ENCODE data around the gene DPAGT1.
A peak's percentile ranks its signal among the peaks of the same experiment; 100 is the strongest.

Gene DPAGT1

DNA sequence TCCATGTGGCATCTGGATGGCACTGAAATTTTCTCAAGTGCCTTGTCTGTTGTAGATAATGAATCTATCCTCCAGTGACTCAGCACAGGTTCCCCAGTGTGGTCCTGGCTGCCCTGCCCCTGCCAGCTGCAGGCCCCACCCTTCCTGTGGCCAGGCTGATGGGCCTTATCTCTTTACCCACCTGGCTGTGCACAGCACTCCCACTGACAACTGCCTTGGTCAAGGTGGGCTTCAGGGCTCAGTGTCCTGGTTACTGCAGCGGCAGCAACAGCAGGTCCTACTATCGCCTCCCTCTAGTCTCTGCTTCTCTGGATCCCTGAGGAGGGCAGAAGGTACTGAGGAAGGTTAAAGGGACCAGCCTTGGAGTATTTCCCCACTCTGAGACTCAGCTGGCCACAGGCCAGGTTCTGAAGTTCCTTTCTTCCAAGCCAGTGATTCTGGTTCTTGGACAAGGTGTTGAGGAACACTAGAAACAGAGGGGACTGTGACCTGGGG is 13.9 kb downstream of the DPAGT1 start:
- intact Hi-C loops (cut with DNase I; ENCODE audit: low total_unique reads): no loop called here
- TF ChIP-seq, protein P1, sequence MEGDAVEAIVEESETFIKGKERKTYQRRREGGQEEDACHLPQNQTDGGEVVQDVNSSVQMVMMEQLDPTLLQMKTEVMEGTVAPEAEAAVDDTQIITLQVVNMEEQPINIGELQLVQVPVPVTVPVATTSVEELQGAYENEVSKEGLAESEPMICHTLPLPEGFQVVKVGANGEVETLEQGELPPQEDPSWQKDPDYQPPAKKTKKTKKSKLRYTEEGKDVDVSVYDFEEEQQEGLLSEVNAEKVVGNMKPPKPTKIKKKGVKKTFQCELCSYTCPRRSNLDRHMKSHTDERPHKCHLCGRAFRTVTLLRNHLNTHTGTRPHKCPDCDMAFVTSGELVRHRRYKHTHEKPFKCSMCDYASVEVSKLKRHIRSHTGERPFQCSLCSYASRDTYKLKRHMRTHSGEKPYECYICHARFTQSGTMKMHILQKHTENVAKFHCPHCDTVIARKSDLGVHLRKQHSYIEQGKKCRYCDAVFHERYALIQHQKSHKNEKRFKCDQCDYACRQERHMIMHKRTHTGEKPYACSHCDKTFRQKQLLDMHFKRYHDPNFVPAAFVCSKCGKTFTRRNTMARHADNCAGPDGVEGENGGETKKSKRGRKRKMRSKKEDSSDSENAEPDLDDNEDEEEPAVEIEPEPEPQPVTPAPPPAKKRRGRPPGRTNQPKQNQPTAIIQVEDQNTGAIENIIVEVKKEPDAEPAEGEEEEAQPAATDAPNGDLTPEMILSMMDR (IDR thresholded peaks at IDR 0.05): no peak
- Histone ChIP-seq H3K4me1 (peaks cover 5 to 22% (median 17%) of the 10 kb centered on the region in 4 donors), H3K9me3 (no peaks in the 10 kb centered on the region), H3K36me3 (peaks cover 0 to 16% (median 0%) of the 10 kb centered on the region in 3 donors), H3K27me3 (no peaks in the 10 kb centered on the region), H3K4me3 (no peak overlapping the region), H3K27ac (no peak overlapping the region)
- no peak for DNase-seq

DNA sequence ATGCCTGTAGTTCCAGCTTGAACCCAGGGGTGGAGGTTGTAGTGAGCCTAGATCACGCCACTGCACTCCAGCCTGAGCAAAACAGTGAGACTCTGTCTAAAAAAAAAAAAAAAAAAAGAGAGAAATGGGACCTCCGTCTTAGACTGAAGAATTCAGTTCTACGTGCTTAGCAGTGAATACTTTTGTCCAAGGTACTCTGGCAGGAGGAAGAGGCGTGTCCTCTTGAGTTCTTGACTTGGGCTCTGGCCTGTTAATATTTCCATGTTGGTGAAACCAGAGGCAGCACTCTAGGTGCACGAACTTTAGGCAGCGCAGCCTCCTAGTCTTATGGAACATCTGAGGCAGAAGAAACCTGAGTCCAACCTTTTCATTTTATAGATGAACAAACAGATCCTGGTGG is 14.5 kb downstream of the DPAGT1 start:
- Histone ChIP-seq H3K9me3 (no peaks in the 10 kb centered on the region), H3K4me1 (peaks cover 5 to 15% (median 11%) of the 10 kb centered on the region in 4 donors), H3K27me3 (no peaks in the 10 kb centered on the region), H3K4me3 (no peak overlapping the region), H3K36me3 (peaks cover 0 to 19% (median 5%) of the 10 kb centered on the region in 3 donors), H3K27ac (no peak overlapping the region)
- DNase-seq: no peak
- intact Hi-C loops (cut with DNase I; ENCODE audit: low total_unique reads): no loop called here
- TF ChIP-seq, protein P1 (IDR thresholded peaks at IDR 0.05): no peak

- TF ChIP-seq, protein P1 (IDR thresholded peaks at IDR 0.05): no peak
Measured at GRCh38 chr11:119085437-119085847, 16.2 kb downstream of the DPAGT1 start.

DNA sequence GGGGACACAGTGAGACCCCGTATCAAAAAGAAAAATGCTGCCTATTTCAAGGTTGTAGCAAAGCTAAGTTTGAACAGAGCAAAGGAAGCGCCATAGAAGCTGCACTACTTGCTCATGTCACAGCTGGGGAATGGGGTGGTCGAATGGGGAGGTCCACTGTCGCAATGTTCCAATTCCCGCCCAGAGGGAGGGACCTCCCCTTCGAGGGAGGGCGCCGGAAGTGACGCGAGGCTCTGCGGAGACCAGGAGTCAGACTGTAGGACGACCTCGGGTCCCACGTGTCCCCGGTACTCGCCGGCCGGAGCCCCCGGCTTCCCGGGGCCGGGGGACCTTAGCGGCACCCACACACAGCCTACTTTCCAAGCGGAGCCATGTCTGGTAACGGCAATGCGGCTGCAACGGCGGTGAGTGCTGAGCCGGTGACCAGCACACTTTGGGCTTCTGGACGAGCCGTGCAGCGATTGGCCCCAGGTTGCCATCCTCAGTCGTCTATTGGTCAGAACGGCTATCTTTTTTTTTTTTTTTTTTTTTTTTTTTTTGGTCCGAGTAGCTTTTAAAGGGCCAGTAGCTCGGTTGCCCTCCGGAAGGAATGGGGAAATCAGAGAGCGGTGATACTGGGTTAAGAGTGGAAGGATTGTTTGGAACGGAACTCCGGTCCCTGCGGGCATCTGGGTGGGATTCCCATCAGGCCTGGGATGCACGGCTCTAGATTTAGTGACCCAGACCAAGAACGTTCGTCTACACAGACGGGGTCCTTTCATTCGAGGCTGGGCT is 16.8 kb downstream of the DPAGT1 start, which contains the start of gene HMBS:
TSS of gene HMBS (plus strand) at position 219 of the 774 bp plus-strand sequence. CDS start at position 372, 153 bp downstream.
- intact Hi-C loops (cut with DNase I; ENCODE audit: low total_unique reads): no loop called here
- Histone ChIP-seq H3K9me3 (no peaks in the 10 kb centered on the region), H3K36me3 (peaks cover 15 to 33% (median 28%) of the 10 kb centered on the region in 3 donors), H3K27ac (peak within 1 kb of the TSS; percentile 70 to 82), H3K27me3 (no peaks in the 10 kb centered on the region), H3K4me3 (peak within 1 kb of the TSS; percentile 66 to 86), H3K4me1 (peaks cover 5 to 15% (median 11%) of the 10 kb centered on the region in 4 donors)
- TF ChIP-seq, protein P1 (IDR thresholded peaks at IDR 0.05): no peak
- DNase-seq: peak; percentile 92 to 98

More at GRCh38 chr11:119085437-119085847, 16.2 kb downstream of the DPAGT1 start:
- Histone ChIP-seq H3K9me3 (no peaks in the 10 kb centered on the region), H3K36me3 (peaks cover 10 to 27% (median 22%) of the 10 kb centered on the region in 3 donors), H3K4me1 (peaks cover 5 to 15% (median 11%) of the 10 kb centered on the region in 4 donors), H3K27ac (peak overlapping the region; percentile 70 to 82), H3K27me3 (no peaks in the 10 kb centered on the region), H3K4me3 (peak overlapping the region; percentile 66 to 86)
- no peak for DNase-seq
- intact Hi-C loops (cut with DNase I; ENCODE audit: low total_unique reads): no loop called here

DNA sequence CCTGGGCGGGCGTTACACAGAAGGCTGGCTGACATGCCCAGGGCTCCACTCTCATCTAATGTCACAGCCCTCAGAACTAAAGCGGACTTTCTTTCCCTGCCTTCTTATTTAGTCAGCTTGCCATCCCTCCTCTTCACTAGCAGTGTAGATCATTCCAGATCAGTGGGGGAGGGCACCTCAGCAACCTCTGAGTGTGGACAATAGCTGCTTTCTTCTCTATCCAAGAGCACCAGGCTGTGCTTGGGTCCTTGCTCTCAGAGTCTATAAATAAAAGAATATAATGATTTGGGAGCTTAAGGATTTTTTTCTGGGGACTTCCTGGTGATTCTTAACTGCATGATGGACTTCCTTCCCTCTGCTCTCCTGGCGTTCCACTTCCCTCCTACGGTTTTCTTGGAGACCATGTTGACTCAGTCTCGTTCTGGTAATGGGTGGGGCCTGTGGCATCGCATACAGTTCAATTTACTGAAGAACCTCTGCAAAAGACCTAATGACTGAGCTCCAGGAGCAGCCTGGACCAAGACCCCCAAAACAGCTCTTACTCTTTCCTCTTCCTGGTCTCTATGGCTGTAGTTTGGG is 19.9 kb downstream of the DPAGT1 start:
- Histone ChIP-seq H3K27me3 (no peaks in the 10 kb centered on the region), H3K9me3 (no peaks in the 10 kb centered on the region), H3K4me3 (no peak overlapping the region), H3K36me3 (peaks cover 46 to 63% (median 58%) of the 10 kb centered on the region in 3 donors), H3K27ac (no peak overlapping the region), H3K4me1 (peaks cover 5 to 15% (median 11%) of the 10 kb centered on the region in 4 donors)
- intact Hi-C loops (cut with DNase I; ENCODE audit: low total_unique reads): no loop called here
- DNase-seq: no peak
- TF ChIP-seq, protein P1 (IDR thresholded peaks at IDR 0.05): no peak

Data from tibial artery (tissue), 4 donors.